ENCODE results near the gene MEX3A.

DNA sequence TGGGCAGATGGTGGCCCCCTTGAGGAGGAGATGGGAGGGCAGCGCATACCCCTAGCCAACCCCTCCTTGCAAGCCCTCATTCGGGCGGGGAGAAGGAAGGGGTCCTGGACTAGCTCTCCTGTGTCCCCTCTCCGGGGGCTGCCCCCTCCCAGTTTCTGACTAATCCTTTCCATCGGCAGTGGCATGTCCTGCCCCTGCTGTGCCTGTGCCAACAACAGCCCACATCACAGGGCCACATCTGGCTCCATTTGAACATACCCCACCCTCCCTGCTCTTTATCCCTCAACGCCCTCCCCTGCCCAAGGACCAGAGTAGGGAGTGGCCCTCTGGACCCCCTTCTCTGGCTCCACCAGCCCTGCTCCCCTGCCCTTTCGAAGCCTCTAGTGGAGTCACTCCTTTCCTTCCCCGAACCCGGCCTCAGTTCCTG is 21.3 kb upstream of the MEX3A start:
- TF ChIP-seq ZNF423 (CRISPR knock-in tag; IDR thresholded peaks at IDR 0.05), result no peak
- TF ChIP-seq, protein P1, sequence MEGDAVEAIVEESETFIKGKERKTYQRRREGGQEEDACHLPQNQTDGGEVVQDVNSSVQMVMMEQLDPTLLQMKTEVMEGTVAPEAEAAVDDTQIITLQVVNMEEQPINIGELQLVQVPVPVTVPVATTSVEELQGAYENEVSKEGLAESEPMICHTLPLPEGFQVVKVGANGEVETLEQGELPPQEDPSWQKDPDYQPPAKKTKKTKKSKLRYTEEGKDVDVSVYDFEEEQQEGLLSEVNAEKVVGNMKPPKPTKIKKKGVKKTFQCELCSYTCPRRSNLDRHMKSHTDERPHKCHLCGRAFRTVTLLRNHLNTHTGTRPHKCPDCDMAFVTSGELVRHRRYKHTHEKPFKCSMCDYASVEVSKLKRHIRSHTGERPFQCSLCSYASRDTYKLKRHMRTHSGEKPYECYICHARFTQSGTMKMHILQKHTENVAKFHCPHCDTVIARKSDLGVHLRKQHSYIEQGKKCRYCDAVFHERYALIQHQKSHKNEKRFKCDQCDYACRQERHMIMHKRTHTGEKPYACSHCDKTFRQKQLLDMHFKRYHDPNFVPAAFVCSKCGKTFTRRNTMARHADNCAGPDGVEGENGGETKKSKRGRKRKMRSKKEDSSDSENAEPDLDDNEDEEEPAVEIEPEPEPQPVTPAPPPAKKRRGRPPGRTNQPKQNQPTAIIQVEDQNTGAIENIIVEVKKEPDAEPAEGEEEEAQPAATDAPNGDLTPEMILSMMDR (IDR thresholded peaks at IDR 0.05), result no peak
- TF ChIP-seq, protein P2, sequence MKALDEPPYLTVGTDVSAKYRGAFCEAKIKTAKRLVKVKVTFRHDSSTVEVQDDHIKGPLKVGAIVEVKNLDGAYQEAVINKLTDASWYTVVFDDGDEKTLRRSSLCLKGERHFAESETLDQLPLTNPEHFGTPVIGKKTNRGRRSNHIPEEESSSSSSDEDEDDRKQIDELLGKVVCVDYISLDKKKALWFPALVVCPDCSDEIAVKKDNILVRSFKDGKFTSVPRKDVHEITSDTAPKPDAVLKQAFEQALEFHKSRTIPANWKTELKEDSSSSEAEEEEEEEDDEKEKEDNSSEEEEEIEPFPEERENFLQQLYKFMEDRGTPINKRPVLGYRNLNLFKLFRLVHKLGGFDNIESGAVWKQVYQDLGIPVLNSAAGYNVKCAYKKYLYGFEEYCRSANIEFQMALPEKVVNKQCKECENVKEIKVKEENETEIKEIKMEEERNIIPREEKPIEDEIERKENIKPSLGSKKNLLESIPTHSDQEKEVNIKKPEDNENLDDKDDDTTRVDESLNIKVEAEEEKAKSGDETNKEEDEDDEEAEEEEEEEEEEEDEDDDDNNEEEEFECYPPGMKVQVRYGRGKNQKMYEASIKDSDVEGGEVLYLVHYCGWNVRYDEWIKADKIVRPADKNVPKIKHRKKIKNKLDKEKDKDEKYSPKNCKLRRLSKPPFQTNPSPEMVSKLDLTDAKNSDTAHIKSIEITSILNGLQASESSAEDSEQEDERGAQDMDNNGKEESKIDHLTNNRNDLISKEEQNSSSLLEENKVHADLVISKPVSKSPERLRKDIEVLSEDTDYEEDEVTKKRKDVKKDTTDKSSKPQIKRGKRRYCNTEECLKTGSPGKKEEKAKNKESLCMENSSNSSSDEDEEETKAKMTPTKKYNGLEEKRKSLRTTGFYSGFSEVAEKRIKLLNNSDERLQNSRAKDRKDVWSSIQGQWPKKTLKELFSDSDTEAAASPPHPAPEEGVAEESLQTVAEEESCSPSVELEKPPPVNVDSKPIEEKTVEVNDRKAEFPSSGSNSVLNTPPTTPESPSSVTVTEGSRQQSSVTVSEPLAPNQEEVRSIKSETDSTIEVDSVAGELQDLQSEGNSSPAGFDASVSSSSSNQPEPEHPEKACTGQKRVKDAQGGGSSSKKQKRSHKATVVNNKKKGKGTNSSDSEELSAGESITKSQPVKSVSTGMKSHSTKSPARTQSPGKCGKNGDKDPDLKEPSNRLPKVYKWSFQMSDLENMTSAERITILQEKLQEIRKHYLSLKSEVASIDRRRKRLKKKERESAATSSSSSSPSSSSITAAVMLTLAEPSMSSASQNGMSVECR (CRISPR knock-in tag; IDR thresholded peaks at IDR 0.05; ENCODE audit: borderline replicate concordance), result no peak
- TF ChIP-seq CREB1 (CRISPR knock-in tag; IDR thresholded peaks at IDR 0.05), result no peak
- no peak for TF ChIP-seq SP1 (CRISPR knock-in tag; conservative IDR thresholded peaks at IDR 0.05)

Measured in WTC11 (cell line).